ENCODE measurements around the gene TFAP2E.

TFAP2E gene

DNA sequence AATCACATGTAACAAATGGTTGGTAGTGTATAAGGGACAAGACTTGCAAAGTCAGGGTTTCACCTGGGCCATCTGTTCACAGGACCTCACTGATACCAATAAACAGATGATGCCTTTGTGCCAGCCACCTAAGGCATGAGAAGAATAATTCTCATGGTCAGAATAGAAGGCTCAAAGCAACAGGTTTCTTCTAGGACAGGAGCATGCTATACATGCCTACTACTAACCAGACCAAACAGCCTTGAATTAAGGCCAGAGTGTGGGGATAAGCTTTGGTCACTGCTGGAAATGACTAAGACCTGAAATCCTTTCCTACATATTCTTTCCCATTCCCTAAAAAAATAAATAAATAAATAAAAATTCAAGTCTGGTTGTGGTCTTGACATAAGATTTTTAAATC, 50.7 kb downstream of the TFAP2E start:
- no peak for DNase-seq (ENCODE audit: low read depth)
- TF ChIP-seq, protein P1, sequence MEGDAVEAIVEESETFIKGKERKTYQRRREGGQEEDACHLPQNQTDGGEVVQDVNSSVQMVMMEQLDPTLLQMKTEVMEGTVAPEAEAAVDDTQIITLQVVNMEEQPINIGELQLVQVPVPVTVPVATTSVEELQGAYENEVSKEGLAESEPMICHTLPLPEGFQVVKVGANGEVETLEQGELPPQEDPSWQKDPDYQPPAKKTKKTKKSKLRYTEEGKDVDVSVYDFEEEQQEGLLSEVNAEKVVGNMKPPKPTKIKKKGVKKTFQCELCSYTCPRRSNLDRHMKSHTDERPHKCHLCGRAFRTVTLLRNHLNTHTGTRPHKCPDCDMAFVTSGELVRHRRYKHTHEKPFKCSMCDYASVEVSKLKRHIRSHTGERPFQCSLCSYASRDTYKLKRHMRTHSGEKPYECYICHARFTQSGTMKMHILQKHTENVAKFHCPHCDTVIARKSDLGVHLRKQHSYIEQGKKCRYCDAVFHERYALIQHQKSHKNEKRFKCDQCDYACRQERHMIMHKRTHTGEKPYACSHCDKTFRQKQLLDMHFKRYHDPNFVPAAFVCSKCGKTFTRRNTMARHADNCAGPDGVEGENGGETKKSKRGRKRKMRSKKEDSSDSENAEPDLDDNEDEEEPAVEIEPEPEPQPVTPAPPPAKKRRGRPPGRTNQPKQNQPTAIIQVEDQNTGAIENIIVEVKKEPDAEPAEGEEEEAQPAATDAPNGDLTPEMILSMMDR (IDR thresholded peaks at IDR 0.05; ENCODE audit: control insufficient read depth, extremely low read depth, insufficient read depth) = no peak
- H3K4me3 ChIP-seq (ENCODE audit: low read depth, low read length) = no peak overlapping the region

DNA sequence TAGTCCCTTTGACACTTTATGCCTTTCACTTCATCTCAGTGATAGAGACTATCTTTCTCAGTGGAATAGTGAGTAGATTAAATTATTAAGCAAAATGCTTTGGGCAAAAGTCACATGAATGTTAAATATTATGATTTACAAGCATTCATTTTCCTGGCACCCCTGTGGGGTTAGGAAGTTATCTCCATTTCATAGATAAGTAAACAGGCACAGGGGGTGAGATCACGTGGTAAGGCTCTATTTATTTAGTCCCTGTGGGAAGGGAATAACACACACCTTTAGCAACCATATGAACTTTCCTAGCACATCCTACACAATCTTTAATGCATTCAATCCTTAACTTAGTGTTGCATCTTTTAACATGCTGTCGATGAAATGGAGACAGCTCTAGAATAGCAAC, 55.9 kb downstream of the TFAP2E start:
- H3K4me3 ChIP-seq (ENCODE audit: low read depth, low read length) = no peak overlapping the region
- DNase-seq (ENCODE audit: low read depth) = no peak
- TF ChIP-seq, protein P1 (IDR thresholded peaks at IDR 0.05; ENCODE audit: control insufficient read depth, extremely low read depth, insufficient read depth) = no peak

DNA sequence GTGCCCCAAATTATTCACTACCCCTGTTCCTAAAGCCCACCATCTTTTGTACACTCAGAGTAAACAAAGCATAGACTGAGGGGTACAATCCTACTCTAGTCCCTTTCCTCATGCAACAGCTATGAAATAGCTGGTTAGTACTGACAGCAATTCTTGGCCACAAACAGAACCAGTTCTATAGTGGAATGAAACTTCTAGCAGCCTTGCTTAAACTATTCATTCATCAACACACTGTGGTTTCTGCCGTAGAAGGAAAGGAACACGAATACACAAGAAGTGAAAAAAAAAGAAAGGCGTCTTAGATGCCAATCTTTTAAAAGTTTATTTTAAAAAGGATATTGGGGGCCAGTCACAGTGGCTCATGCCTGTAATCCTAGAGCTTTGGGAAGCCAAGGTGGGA, 58.3 kb downstream of the TFAP2E start:
- H3K4me3 ChIP-seq (ENCODE audit: low read depth, low read length) = no peak overlapping the region
- TF ChIP-seq, protein P1 (IDR thresholded peaks at IDR 0.05; ENCODE audit: control insufficient read depth, extremely low read depth, insufficient read depth) = no peak
- DNase-seq (ENCODE audit: low read depth) = no peak

DNA sequence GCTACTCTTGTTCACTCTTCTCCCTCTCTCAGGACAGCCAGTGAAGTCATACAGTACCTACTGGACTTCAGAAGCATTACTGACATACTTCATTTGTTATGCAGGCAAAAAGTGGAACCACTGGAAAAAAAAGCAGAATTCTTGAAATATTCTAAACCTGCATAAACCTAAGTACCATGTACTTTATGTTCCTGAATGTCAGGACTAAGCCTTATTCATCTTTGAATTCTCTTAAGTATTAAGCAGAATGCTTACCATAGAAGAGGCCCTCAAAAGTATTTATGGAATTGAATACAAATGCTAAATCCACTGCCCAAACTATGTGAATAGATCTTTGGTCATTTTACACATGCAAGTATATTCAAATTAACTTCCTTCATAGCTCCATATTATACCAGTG, 60.4 kb downstream of the TFAP2E start:
- TF ChIP-seq, protein P1 (IDR thresholded peaks at IDR 0.05; ENCODE audit: control insufficient read depth, extremely low read depth, insufficient read depth) = no peak
- H3K4me3 ChIP-seq (ENCODE audit: low read depth, low read length) = no peak overlapping the region
- no peak for DNase-seq (ENCODE audit: low read depth)

DNA sequence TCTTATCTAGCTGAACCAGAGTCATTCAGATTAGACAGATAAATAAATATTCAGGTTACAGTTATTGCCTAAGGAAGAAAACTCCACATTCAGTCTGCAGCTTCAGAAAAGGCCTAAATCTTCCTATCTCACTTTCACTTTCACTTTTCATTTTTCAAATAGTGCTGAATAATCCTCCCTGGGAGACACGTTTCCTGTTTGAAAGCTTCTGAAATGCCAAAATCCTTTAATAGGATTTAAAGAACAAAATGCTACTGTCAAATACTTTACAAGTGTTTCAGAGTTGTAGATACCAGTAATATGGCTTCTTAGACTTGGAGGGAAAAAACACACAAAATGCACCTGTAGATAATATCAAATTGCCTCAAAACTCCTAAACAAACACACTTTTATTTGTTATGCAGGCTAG, 64.3 kb downstream of the TFAP2E start:
- DNase-seq (ENCODE audit: low read depth) = no peak
- TF ChIP-seq, protein P1 (IDR thresholded peaks at IDR 0.05; ENCODE audit: control insufficient read depth, extremely low read depth, insufficient read depth) = no peak
- peak overlapping the region; percentile 52 for H3K4me3 ChIP-seq (ENCODE audit: low read depth, low read length)

DNA sequence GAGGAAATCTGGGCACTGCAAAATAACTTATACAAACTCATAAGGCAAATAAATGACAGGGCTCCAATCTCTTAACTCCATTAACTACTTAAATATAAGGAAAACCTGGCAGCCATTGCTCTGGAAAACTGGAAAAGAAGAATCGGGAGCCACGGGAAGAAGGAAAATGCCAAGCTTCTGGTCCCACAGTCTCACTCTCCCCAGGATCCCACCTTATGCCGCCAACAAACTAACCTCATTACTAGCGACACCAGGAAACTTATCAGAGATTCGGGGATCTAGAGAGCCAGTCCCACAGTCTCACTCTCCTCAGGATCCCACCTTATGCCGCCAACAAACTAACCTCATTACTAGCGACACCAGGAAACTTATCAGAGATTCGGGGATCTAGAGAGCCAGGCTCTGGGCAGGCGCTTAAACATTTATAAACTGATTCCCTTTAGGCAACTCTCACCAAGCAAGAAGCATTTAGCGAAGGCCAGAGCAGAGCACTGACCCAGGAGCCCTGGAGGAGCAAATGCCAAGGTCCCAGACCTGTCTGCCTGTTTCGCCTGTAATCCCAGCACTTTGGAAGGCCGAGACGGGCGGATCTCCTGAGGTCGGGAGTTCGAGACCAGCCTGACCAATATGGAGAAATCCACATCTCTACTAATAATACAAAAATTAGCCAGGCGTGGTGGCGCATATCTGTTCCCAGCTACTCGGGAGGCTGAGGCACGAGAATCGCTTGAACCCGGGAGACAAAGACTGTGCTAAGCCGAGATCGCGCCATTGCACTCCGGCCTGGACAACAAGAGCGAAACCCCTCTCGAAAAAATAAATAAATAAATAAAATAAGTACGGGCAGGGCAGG, 67.5 kb downstream of the TFAP2E start:
- DNase-seq (ENCODE audit: low read depth) = no peak
- peak overlapping the region; percentile 92 for H3K4me3 ChIP-seq (ENCODE audit: low read depth, low read length)

More for the DNA sequence above, 67.5 kb downstream of the TFAP2E start:
- TF ChIP-seq, protein P1 (IDR thresholded peaks at IDR 0.05; ENCODE audit: control insufficient read depth, extremely low read depth, insufficient read depth) = no peak
